ENCODE results near the gene TP53I11.

TP53I11 gene

DNA sequence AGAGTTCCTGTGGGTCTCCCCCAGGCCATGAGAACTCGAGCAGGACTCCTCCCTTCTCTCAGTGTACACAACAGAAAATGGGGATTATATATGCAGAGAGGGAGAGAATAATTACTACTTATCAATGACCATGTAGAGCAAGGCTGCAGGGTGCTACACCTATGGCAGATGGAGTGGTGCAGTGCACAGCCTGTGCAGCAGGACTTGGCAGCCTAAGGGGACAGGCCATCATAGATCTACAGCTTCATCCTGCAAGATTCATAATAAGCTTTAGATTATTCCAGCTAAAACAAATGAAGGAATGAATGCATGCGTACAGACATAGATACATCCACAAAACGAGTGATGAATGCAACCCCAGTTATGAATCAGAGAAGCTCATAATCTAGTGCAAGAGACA, 8.4 kb upstream of the TP53I11 start:
- in situ Hi-C loops (cut with MboI; ENCODE audit: low sequenced_read_pairs), result no loop called here

- in situ Hi-C loops (cut with MboI; ENCODE audit: low sequenced_read_pairs), result no loop called here
These were observed 7.3 kb upstream of the TP53I11 start for GRCh38 chr11:44957776-44958564.

- in situ Hi-C loops (cut with MboI; ENCODE audit: low sequenced_read_pairs), result no loop called here
These were observed 6.4 kb upstream of the TP53I11 start for GRCh38 chr11:44957040-44957515.

DNA sequence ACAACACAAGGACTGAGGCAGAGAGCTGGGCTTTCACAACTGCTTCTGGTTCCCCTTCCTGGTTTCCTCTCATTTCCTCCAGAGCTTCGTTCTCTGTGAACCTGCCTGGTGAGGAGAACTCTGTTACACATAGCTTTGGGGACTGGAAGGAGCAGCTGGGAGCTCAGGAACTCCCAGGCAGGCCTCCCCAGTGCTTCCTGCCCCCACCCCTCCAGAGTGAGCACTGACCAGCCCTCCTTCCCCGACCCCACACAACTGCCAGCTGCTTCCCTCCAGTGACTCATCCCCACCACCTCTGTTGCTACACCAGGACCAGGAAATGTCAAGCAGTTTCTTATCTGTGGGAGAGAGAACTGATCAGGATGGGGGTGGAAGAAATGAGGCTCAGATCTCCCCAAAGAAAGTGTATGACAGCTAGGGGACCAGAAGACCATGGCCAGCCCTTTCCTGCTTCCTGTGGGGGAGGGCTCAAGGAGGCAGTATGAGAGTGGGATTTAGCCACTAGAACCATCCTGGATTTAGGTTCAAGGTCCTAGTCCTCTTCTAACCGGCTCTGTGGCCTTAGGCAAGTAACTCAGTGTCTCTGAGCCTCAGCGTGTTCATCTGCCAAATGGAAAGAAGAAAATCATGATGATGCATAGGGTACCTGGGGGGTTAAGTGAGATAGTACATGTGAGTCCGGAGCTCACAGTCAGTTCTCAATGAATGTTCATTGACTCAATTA, 4.5 kb upstream of the TP53I11 start:
- in situ Hi-C loops (cut with MboI; ENCODE audit: low sequenced_read_pairs), result no loop called here

GRCh38 chr11:44954051-44954906, 3.6 kb upstream of the TP53I11 start:
- in situ Hi-C loops (cut with MboI; ENCODE audit: low sequenced_read_pairs), result no loop called here

DNA sequence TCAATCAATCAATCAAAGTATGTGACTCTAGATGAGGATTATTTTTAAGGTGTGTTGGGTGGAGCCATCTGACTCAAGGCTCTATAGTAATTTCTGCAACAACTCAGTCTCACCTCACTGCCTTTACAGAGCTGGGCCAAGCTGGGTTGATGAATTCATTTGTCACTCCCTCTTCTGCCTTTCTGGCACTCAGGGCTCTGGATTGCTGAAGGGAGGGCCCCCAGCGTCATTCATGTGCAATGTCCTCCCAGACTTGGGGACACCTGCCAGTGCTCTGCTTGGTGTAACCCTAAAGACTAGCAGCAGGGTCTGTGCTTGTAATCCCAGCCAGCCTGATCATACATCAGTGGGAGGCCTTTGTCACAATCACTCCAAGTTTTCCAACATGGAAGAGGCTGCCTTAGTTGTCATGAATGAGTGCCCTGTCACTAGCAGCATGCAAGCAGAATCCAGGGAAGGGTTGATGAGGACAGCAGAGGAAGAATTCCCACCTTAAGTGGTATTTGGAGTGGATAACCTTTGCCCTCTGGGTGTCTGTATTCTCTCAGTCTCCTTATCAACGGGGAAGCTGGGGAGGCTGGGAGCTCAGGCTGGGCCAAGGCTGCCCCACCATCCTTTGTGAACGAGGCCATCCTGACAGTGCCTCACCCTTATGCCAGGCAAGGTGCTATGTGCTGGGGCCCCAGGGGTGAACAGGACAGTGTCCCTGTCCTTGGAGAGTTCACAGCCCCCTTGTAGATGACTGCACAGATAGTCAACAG, 2.0 kb upstream of the TP53I11 start:
- in situ Hi-C loops (cut with MboI; ENCODE audit: low sequenced_read_pairs), result no loop called here

- in situ Hi-C loops (cut with MboI; ENCODE audit: low sequenced_read_pairs), result no loop called here
These were observed 1.4 kb upstream of the TP53I11 start for GRCh38 chr11:44952082-44952481.

- in situ Hi-C loops (cut with MboI; ENCODE audit: low sequenced_read_pairs), result no loop called here
These were observed 555 bp downstream of the TP53I11 start for GRCh38 chr11:44950031-44950624.

DNA sequence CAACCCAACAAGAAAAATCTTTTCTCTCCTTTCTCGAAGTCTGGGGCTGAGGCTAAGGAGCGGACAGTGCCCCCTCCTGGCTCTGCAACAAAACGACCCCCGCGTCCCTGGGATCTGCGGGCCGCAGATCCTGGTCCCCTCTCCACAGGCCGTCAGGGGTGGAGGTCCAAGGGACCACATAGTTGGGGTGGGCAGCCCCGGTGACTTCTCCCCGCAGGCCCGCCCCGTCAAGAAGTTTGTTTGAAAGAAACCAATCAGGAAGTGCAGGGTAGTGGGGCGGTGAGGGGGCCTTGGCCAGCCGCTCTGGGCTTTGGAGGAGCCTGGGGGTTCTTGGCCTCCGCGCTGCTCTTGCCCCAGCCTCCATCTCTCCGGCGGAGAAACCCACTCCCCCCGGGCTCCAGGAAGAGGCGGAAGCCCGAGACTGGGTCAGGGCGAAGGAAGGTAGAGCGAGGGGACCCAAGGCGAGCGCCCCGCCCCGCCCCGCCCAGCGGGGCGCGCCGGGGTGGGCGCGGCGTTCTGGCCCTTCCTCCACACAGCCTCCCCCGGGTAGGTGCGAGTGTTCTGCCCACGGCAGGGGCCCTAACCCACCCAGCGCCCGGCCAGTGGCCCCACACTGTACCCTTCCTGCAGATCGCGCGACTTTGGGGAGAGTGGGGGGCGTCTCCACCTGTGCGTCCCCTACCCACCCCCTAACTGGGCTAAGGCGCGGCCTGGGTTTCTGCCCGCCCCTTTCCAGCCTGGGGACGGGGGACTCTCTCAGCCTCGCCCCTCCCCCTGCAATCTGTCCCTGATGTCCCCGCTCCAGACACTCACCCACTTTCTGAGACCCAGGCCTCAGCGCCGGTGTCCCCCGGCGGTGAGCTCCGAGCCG, 1.3 kb downstream of the TP53I11 start:
- in situ Hi-C loops (cut with MboI; ENCODE audit: low sequenced_read_pairs), result loop anchor here (25.0 kb wide), 2 partner anchors 388 to 838 kb away; no protein-coding TSS in a partner anchor

GRCh38 chr11:44948155-44948554, 2.5 kb downstream of the TP53I11 start:
- in situ Hi-C loops (cut with MboI; ENCODE audit: low sequenced_read_pairs), result loop anchor here (25.0 kb wide), 2 partner anchors 389 to 839 kb away; no protein-coding TSS in a partner anchor

- in situ Hi-C loops (cut with MboI; ENCODE audit: low sequenced_read_pairs), result loop anchor here (25.0 kb wide), 2 partner anchors 390 to 840 kb away; no protein-coding TSS in a partner anchor
These were observed 3.6 kb downstream of the TP53I11 start for GRCh38 chr11:44947114-44947513.

DNA sequence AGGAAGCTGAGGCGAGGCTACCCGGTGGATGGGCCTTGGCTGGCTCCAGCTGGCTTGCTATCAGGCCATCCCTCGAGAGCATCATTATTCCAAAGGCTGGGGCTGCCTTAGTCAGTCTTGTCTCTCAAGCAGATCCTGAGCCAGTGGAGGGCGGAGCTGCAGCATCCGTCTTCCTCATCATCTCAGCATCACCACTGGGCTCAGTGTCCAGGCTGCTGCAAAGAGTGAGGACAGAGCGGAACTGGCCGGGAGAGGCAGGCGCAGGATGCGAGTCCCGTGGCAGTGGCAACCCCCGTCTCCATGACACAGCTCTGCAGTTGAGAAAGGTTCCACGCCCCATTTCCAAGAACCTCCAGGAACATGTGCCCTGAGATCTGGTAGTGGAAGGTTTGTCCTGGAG, 4.4 kb downstream of the TP53I11 start:
- in situ Hi-C loops (cut with MboI; ENCODE audit: low sequenced_read_pairs), result loop anchor here (25.0 kb wide), 2 partner anchors 391 to 841 kb away; no protein-coding TSS in a partner anchor

DNA sequence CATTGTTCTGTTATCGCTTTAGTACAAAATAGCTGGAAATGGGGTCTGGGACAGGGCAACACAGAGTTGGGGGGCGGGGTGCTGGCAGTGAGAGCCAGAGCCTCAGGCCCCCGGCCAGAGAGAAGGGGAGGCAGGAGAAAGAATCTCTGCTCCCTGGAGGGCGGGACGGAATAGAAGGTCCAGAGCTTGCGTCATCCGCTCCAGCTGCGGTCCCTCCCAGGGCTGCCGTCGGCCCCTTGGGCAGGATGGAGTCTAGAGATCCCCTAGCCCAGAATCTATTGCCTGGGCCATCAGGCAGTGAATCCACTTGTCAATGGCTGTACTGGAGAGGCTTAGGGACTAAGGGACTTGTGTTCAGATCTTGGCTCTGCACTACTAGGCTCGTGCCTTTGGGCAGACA, 5.0 kb downstream of the TP53I11 start:
- in situ Hi-C loops (cut with MboI; ENCODE audit: low sequenced_read_pairs), result loop anchor here (25.0 kb wide), 2 partner anchors 392 to 842 kb away; no protein-coding TSS in a partner anchor

DNA sequence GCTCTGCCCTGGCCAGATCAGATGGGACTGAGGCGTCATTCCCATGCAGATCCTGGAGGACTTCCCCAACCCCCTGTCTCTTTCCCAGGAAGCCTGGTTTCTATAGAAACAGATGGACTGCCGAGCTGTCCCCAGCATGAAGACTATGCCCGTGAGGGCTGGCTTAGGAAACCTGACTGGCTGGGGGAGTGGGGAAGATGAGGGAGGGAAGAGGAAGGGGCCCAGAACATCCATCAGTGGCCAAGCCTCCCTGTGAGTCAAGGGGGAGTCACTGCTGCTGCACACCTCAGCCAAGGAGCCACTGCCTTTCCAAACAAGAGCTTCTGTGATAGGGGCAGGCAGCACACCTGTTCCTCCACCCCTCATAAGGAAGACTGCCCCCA, 5.8 kb downstream of the TP53I11 start:
- in situ Hi-C loops (cut with MboI; ENCODE audit: low sequenced_read_pairs), result loop anchor here (25.0 kb wide), 2 partner anchors 392 to 842 kb away; no protein-coding TSS in a partner anchor

DNA sequence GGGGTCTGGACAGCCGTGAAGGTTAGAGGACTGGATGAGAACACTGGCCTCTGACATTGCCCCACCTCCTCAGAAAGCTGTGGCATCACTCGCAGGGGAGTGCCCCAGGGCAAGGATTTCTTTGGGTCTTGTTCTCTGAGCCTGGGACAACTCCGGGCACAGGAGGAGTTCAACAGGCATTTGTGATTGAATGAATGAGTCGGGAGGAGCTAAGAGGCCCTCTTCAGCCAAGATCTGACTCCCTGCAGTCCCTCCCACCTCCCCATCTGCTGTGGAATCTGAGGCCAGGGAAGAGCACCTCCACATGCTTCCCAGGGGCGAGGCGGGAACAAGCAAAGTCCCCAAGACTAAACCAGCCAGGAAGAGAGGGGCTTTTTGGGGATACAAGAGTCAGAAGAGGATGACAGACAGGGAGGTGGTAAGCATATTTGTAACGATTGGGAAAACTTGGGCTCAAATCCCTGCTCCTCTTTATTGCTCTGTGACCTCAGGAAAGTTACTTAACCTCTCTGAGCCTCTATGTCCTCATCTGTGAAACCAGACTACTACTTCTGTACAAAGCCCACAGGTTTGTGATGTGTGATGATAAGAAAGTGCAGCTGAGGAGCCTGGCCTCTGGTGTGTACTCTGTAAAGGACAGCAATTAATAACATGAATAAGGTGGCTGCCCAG, 6.4 kb downstream of the TP53I11 start:
- in situ Hi-C loops (cut with MboI; ENCODE audit: low sequenced_read_pairs), result loop anchor here (25.0 kb wide), 2 partner anchors 393 to 843 kb away; no protein-coding TSS in a partner anchor

- in situ Hi-C loops (cut with MboI; ENCODE audit: low sequenced_read_pairs), result loop anchor here (25.0 kb wide), 2 partner anchors 394 to 844 kb away; no protein-coding TSS in a partner anchor
These were observed 7.0 kb downstream of the TP53I11 start for GRCh38 chr11:44943696-44944095.

GRCh38 chr11:44943118-44943517, 7.6 kb downstream of the TP53I11 start:
- in situ Hi-C loops (cut with MboI; ENCODE audit: low sequenced_read_pairs), result loop anchor here (25.0 kb wide), 2 partner anchors 394 to 844 kb away; no protein-coding TSS in a partner anchor

Measured in HL-60/S4 treated with retinoic acid at 250 ng/mL for 4 days and 3 days (cell line).